ENCODE measurements around the gene USP17L20. TPM values are rescaled to one million over a fixed set of nuclear protein-coding genes. Genes with fewer than 3 reads are reported as not detected.
"Not testable (repeated sequence)": the region's sequence is repeated elsewhere in the genome, so short reads cannot be mapped to it uniquely, and the experiment has no call there.

The USP17L20 gene
- not detected for polyA plus RNA-seq (ENCODE audit: insufficient read length)

- not testable (repeated sequence) for DNase-seq
These were observed at the start of gene USP17L20 for GRCh38 chr4:9257824-9258223. Gene USP17L20 (plus strand): TSS chr4:9258124. CDS start chr4:9258124, 0 bp downstream.

- not testable (repeated sequence) for DNase-seq
These were observed 47.6 kb upstream of the USP17L20 start, which contains the start of gene USP17L10 for GRCh38 chr4:9210357-9210756. Gene USP17L10 (plus strand): TSS chr4:9210657. CDS start chr4:9210657, 0 bp downstream.

GRCh38 chr4:9214701-9215100 lies 43.2 kb upstream of the USP17L20 start:
- DNase-seq: not testable (repeated sequence)

GRCh38 chr4:9215105-9215504 lies 42.8 kb upstream of the USP17L20 start, which contains the start of gene USP17L11:
Gene USP17L11 (plus strand): TSS chr4:9215405. CDS start chr4:9215405, 0 bp downstream.
- not testable (repeated sequence) for DNase-seq

GRCh38 chr4:9219852-9220251 lies 38.1 kb upstream of the USP17L20 start, which contains the start of gene USP17L12:
Gene USP17L12 (plus strand): TSS chr4:9220152. CDS start chr4:9220152, 0 bp downstream.
- not testable (repeated sequence) for DNase-seq

GRCh38 chr4:9224596-9224995 lies 33.3 kb upstream of the USP17L20 start, which contains the start of gene USP17L13:
Gene USP17L13 (plus strand): TSS chr4:9224896. CDS start chr4:9224896, 0 bp downstream.
- not testable (repeated sequence) for DNase-seq

GRCh38 chr4:9230249-9230648 lies 27.7 kb upstream of the USP17L20 start:
- DNase-seq: not testable (repeated sequence)

- not testable (repeated sequence) for DNase-seq
These were observed 23.8 kb upstream of the USP17L20 start, which contains the start of gene USP17L15 for GRCh38 chr4:9234085-9234484. Gene USP17L15 (plus strand): TSS chr4:9234385. CDS start chr4:9234385, 0 bp downstream.

GRCh38 chr4:9238461-9238860 lies 19.5 kb upstream of the USP17L20 start:
- not testable (repeated sequence) for DNase-seq

GRCh38 chr4:9243579-9243978 lies 14.3 kb upstream of the USP17L20 start, which contains the start of gene USP17L17:
Gene USP17L17 (plus strand): TSS chr4:9243879. CDS start chr4:9243879, 0 bp downstream.
- DNase-seq: not testable (repeated sequence)

- DNase-seq: not testable (repeated sequence)
These were observed 9.8 kb upstream of the USP17L20 start, which contains the start of gene USP17L18 for GRCh38 chr4:9247953-9248680. Gene USP17L18 (plus strand): TSS chr4:9248630. CDS start chr4:9248630, 0 bp downstream.

- DNase-seq: not testable (repeated sequence)
These were observed 4.8 kb upstream of the USP17L20 start, which contains the start of gene USP17L19 for GRCh38 chr4:9253078-9253477. Gene USP17L19 (plus strand): TSS chr4:9253378. CDS start chr4:9253378, 0 bp downstream.

GRCh38 chr4:9262572-9262971 lies 4.6 kb downstream of the USP17L20 start, which contains the start of gene USP17L21:
Gene USP17L21 (plus strand): TSS chr4:9262872. CDS start chr4:9262872, 0 bp downstream.
- not testable (repeated sequence) for DNase-seq

GRCh38 chr4:9267319-9267718 lies 9.4 kb downstream of the USP17L20 start, which contains the start of gene USP17L22:
Gene USP17L22 (plus strand): TSS chr4:9267619. CDS start chr4:9267619, 0 bp downstream.
- not testable (repeated sequence) for DNase-seq

GRCh38 chr4:9271719-9272118 lies 13.8 kb downstream of the USP17L20 start:
- DNase-seq: not testable (repeated sequence)

Other genes with a start within 250 kb of the USP17L20 start
- 0.08 TPM for gene FAM90A26, start 87.7 kb upstream of the USP17L20 start, polyA plus RNA-seq (ENCODE audit: insufficient read length)
- not detected for gene USP17L10, start 47.5 kb upstream of the USP17L20 start, polyA plus RNA-seq (ENCODE audit: insufficient read length)
- not detected for gene USP17L11, start 42.7 kb upstream of the USP17L20 start, polyA plus RNA-seq (ENCODE audit: insufficient read length)
- not detected for gene USP17L12, start 38.0 kb upstream of the USP17L20 start, polyA plus RNA-seq (ENCODE audit: insufficient read length)
- not detected for gene USP17L13, start 33.2 kb upstream of the USP17L20 start, polyA plus RNA-seq (ENCODE audit: insufficient read length)
- not detected for gene USP17L15, start 23.7 kb upstream of the USP17L20 start, polyA plus RNA-seq (ENCODE audit: insufficient read length)
- not detected for gene USP17L17, start 14.2 kb upstream of the USP17L20 start, polyA plus RNA-seq (ENCODE audit: insufficient read length)
- gene USP17L18, start 9.5 kb upstream of the USP17L20 start, polyA plus RNA-seq (ENCODE audit: insufficient read length): not detected
- not detected for gene USP17L19, start 4.7 kb upstream of the USP17L20 start, polyA plus RNA-seq (ENCODE audit: insufficient read length)
- not detected for gene USP17L21, start 4.7 kb downstream of the USP17L20 start, polyA plus RNA-seq (ENCODE audit: insufficient read length)
- not detected for gene USP17L22, start 9.5 kb downstream of the USP17L20 start, polyA plus RNA-seq (ENCODE audit: insufficient read length)
- gene USP17L24, start 67.0 kb downstream of the USP17L20 start, polyA plus RNA-seq (ENCODE audit: insufficient read length): not detected
- not detected for gene USP17L25, start 71.8 kb downstream of the USP17L20 start, polyA plus RNA-seq (ENCODE audit: insufficient read length)
- not detected for gene USP17L26, start 76.5 kb downstream of the USP17L20 start, polyA plus RNA-seq (ENCODE audit: insufficient read length)
- not detected for gene USP17L5, start 81.3 kb downstream of the USP17L20 start, polyA plus RNA-seq (ENCODE audit: insufficient read length)
- not detected for gene USP17L27, start 86.0 kb downstream of the USP17L20 start, polyA plus RNA-seq (ENCODE audit: insufficient read length)
- not detected for gene USP17L28, start 90.8 kb downstream of the USP17L20 start, polyA plus RNA-seq (ENCODE audit: insufficient read length)
- not detected for gene USP17L29, start 95.5 kb downstream of the USP17L20 start, polyA plus RNA-seq (ENCODE audit: insufficient read length)
- not detected for gene USP17L30, start 105.0 kb downstream of the USP17L20 start, polyA plus RNA-seq (ENCODE audit: insufficient read length)
- gene DEFB131A, start 186.3 kb downstream of the USP17L20 start, polyA plus RNA-seq (ENCODE audit: insufficient read length): not detected

Data from hindlimb muscle (tissue), 1 donor.